ENCODE measurements around the gene TECTB. TPM values are rescaled to one million over a fixed set of nuclear protein-coding genes. Genes with fewer than 3 reads are reported as not detected.
"Not testable (repeated sequence)": the region's sequence is repeated elsewhere in the genome, so short reads cannot be mapped to it uniquely, and the experiment has no call there.

TECTB gene
- not detected for total RNA-seq

DNA sequence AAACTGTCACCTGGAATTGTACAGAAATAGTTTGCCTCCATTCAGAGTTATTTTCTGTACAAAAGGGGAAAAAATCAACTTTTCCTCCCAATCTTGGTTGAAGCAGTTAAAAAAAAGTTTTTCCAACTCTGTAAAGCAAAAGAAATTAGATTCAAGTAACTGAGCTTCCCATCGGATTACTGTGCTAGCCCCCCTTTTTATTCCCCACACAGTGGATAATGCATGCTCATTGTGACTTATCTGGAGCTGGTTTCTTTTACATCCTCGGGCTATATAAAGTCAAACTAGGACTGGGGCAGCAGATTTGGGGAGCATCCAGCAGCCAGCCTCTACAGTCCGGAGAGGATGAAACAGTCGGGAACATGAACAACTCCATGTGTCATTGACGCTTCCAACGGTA lies at the start of gene TECTB:
TECTB (plus strand) TSS at position 301 of the 400 bp plus-strand sequence. CDS start 335 bp downstream, outside the sequence.
- no peak for DNase-seq

DNA sequence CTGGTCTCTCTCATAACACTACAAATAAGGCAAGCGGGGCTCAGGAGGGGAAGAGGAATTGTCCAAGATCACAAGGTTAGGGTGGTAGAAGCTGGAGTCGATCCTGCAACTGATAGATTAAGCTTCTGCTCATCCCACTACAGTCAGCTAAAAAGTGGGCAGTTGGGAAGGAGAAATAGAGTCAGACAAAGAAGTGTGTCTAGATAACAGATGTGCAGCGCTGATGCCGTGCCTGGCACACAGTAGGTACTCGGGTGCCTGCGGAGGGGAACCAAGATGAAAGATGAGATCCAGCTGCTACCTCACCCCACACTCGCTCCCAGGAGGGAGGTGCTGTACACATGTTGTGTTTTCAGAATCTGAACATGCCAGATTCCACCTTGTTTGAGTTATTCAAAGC lies 48.1 kb upstream of the TECTB start:
- DNase-seq: no peak

DNA sequence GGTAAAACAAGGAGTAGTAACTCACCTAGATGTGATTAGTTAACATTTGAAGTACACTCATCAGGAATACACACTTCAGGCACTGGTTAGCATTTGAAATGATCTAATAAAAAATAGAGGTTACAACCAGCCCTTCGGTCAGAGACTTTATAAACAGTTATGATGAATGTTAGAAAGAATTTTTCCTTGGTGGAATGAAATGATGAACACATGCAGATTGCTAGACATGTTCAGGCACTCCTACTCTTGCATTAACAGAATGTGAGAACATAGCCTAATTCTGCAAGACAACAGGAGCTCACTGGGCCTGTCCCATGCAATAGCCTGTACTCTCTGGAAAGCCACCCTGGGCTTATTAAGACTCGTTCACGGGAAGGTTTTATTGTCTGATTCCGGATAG lies 47.3 kb upstream of the TECTB start:
- no peak for DNase-seq

DNA sequence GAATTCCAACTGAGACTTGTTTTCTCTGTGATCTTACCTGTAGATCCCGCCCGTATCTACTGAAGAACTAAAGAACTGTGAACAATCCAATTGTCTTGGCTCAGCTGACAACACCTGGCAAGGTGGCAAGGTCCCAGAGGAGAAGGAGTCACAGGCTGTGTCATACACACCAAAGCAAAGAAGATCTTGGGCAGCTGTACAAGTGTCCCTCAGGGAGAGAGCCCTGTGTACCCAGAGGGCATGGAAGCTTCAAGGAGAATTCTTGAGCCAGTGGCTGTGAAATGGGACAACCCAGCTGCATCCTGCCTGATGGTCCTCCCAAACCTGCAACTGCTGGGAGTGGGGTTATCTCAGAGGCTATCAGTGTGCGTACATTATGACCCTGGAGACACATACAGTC lies 46.7 kb upstream of the TECTB start:
- DNase-seq: no peak

DNA sequence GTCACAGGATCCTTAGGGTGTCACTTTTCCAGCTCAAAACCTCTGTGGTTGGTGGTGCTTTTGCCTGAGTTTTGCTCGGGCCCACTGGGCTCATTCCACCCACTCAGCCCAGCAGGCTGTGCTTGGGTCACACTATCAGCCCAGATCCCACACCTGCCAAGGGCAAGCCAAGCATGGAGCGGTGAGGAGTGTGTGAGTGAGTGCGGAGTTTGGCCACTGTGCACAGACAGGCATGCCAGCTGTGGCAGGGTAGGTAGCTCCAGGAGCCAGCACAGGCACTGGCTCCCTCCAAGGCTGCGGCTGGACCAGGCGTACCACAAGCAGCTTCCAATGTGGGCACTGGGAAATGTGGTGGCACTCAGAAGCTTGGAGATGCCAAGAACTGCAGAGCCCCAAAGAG lies 43.9 kb upstream of the TECTB start:
- no peak for DNase-seq

DNA sequence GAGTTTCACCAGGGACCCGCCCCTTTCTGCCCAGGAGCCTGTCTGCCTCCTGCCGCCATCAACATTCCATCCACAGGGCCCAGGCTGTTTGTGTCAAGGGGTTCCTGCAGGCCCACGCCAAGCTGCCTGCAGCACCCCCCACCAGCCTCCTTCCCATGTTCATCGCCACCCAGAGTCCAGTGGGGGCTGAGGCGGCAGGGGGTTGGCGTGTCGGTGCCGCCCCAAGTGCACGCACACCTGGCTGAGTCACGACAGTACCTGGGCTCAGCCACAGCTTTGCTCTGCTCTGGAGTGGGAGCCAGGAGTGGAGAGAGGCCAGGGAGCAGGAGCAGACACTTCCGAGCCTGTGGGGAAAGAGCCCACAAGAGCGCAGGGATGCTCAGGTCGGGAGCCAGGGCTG lies 42.8 kb upstream of the TECTB start:
- no peak for DNase-seq

DNA sequence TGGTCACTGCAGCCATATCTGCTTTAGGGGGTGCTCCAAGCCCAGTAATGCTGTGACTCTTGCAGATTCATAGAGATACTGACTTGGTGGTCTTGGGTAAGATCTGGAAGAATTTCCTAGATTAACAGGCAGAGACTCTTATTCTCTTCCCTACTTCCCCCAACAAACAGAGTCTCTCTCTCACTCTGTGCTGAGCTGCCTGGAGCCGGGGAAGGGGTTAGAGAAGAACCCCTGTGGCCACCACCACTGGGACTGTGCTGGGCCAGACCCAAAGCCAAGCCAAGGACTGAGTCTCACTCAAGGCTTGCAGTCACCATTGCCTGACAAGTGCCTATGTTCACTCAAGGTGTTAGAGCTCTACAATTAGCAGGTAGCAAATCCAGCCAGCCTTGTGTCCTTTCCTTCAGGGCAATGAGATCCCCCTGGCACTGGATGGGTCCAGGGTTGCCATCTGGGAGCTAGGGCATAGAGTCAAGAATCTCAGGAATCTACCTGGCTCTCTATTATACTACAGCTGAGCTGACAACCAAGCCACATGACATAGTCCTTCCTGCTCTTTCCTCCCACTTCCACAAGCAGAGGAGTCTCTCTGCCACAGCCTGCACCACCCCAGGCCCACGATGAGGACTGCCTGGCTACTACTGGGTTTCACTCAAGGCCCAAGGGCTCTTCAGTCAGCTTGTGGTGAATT lies 41.4 kb upstream of the TECTB start:
- DNase-seq: no peak

DNA sequence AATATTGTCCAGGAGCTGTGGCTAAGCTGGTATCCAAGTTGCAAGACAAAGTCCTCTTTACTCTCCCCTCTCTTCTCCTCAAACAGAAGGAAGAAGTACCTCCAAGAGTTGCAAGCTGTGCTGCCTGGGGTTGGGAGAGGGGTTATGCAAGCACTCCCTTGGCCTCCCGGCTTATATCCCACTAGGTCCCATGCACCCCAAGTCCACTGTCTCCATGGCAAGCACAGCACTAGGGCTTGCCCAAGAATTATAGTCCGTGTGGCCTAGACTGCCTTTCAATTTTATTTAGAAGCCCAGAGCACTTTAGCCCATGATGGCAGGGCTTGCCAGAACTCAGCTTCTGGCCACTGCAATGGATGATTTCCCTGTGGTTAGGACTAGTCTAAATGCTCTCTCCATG lies 40.4 kb upstream of the TECTB start:
- DNase-seq: no peak

DNA sequence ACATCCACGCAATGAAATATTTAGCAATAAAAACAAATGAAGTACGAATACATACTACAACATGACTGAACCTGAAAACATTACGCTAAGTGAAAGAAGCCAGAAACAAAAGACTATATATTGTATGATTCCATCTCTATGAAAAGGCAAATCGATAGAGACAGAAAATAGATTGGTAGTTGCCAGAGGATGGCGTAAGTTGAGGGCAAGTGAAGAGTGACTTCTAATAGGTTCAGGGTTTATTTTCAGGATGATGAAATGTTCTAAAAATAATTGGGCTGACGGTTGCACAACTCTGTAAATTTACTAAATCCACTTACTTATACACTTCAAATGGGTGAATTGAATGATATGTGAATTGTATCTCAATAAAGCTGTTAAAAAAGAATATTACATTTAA lies 39.5 kb upstream of the TECTB start:
- no peak for DNase-seq

DNA sequence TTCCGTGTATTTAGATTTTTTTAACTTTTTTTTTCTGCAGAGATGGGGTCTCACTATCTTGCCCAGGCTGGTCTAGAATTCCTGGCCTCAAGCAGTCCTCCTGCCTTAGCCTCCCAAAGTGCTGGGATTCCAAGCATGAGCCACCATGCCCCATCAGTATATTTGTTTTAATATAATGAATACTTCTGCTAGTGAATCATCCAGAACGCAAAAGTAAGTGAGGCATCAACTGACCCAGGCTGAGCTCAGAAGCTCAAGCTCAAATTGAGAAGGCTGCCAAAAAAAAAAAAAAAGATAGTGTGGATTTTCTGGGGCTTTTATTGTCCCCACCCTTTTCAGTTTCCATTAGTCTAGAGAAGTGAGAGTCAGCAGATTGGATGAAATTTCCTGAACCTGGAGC lies 39.0 kb upstream of the TECTB start:
- no peak for DNase-seq

DNA sequence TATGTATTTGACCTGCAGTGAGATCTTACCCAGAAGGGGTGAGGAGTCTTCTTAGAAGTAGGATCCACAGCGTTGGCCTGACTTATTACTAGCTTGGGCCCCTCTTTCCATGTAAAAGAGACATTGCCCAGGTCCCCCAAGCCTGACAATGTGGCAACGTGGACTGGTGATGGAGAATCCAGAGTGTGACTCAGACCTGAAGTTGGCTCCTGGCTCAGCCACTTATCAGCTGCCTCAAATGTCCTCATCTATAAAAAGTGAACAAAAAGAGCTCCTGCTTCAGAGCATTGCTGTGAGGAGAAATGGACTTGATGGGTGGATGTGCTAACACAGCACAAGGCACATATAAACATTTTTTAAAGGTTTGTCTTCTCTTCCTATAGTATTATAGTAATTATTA lies 35.4 kb upstream of the TECTB start:
- no peak for DNase-seq

DNA sequence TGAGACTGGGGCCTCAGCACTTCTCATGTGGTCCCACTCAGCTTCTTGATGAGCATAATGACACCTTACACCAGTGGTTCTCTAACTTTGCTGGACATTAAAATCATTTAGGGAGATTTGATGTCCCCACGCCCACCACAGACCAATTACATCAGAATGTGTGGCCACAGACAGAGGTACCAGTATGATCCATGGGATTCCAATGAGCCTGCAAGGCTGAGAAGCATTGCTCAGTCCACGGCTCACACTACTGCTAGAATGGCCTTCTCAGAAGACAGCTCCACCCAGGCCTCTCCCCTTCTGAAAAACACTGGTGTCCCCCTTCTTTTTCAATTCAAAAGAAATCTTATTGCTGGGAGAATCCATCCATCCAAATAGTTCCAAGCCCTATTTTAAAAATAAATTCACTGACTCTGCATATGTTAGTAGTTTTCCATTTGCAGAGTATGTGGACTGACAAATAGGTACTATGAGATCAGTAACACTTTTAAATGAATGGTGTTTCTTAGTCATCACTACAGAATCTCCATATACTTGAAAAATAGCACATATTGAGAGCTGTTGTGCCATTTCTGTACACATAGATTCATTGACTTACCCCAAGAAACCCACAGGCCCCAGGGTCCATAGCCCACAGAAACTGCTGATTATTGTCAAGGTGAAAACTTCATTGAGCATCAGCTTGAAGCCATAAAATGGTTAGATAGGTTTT lies 34.5 kb upstream of the TECTB start:
- DNase-seq: no peak

DNA sequence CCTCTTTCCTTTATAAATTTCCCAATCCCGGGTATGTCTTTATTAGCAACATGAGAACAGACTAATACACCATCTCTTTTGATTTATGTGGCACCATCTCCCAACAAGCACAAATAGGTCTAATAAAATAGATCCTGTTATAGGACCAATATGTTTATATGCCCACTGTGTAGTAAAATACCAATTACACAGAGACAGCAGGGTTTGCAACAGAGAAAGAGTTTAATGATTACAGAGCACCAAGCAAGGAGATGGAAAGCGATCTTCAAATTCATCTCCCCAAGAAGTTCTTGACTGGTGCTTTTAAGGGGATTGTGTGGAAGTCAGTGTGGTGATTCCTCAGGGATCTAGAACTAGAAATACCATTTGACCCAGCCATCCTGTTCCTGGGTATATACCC lies 33.5 kb upstream of the TECTB start:
- DNase-seq: no peak

DNA sequence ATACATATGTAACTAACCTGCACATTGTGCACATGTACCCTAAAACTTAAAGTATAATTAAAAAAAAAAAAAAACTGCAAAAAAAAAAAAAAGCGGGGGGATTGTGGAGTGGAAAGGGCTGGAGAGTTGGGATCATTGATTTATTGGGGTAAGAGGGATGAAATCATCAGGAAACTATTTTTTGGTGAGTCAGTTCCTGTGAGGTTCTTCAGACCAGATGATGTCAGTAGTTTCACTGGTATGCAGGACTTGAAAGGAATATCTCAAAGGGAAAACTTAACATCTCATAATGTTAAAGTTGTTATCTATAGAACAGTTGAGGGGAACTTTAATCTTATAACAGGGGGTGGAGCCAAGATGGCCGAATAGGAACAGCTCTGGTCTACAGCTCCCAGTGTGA lies 32.6 kb upstream of the TECTB start:
- no peak for DNase-seq

DNA sequence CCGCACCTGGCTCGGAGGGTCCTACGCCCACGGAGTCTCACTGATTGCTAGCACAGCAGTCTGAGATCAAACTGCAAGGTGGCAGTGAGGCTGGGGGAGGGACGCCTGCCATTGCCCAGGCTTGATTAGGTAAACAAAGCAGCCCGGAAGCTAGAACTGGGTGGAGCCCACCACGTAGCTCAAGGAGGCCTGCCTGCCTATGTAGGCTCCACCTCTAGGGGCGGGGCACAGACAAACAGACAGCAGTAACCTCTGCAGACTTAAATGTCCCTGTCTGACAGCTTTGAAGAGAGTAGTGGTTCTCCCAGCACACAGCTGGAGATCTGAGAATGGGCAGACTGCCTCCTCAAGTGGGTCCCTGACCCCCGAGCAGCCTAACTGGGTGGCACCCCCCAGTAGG lies 32.0 kb upstream of the TECTB start:
- not testable (repeated sequence) for DNase-seq

DNA sequence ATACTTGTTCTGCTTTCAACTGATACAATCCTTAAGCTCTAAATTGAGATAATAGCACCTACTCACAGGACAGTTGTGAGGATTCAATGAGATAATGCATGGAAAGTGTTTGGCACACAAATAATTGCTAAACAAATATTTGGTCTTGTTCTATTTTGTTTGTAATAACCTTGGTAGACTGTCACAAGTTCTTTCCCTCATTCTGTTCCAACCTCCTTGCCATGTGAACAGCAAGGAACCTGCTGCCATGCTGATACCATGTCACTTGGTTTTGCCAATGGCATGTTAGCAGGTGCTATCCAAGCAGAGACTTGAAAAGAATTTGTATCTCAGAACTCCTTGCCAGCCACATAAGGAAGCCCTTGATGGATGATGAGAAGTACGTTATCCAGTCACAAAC lies 24.8 kb upstream of the TECTB start:
- no peak for DNase-seq

DNA sequence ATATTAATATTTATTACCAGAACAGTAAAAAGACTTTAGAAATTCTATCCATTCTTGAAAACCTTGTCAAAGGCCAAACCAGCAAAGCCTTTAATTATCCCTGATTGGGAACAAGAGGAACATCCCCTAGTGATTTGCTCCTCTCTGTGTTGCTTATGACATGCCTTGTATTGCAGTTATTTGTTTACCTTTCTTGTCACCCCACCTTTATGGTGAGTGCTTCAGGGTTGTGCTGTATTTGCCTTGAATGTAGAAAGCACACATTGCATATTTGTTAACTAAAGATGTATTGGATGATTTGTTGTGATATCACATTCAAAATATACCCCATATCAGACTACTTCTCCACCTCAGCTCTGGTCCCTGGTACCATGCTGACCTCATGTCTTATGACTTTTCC lies 23.5 kb upstream of the TECTB start:
- no peak for DNase-seq

DNA sequence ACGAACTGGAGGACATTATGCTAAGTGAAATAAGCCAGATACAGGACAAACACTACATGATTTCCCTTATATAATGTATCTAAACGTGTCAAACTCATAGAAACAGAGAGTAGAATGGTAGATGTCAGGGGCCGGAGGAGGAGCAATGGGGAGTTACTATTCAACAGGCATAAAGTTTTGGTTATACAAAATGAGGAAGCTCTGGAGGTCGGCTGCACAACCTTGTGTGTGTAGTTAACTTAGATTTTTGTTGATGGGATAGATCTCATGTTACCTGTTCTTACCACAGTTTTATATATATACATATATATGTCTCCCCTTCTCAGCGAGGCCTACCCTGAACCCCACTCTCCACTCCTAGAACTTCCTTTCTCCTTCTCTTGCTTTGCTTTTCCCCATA lies 22.4 kb upstream of the TECTB start:
- no peak for DNase-seq

DNA sequence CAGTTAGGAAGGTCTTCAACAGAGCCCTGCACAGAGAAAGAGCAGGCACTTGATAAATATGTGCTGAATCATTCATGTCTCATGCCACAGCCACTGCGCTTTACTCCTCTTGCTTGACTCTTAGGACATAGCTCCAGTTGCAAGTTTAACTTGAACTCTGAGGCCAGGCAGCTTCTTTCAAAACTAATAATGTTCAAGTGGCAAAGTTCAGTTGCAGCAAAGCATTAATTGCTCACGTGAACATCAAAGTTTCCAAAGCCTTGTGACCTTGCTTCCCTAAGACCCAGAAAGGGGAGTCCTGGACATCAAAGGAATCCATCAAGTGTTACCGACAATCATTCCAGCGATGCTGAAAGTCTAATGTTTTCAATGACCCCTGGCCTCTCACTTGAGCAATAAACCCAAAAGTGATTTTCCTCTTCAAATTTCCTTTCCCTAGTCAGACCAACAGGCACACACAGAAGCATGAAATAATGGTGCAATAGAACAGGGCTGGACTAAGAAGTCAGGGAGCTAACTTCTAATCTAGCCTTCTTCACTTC lies 21.8 kb upstream of the TECTB start:
- DNase-seq: no peak

DNA sequence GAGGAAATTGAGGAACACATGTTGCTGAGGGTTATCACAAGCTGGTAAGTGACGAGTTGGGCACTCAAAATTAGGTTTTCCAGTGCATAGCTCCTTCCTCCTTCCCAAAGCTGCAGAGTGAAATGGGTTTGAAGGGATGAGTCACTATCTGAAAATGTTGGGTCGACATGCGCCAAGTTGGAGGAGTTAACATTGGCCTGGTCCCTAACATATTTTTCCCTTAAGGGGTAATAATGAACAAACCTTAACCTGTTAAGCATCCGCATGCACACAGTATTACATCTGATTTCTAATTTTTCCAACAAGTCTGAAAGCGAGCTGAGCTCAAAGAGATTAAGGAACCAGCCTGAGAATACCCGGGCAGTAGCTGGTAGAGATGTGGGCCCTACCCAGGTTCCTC lies 20.7 kb upstream of the TECTB start:
- DNase-seq: no peak

DNA sequence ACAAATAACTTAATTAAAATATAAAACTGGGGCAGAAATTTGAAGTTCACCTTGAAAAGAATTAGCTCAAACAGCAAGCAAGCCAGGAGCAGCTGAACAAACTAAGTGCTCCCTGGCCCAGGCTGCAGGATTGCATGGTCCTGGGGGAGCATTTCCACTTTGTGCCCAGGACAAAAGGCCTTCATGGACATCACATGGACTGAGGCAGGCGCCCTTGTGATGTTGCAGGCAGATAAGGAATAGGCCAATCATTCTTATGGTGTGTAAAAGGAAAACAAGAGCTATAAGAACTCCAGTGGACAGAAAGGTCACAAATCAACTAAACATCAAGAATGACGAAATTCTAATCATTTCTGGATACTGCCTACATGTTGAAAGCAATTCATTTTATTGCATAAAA lies 17.5 kb upstream of the TECTB start:
- DNase-seq: no peak

DNA sequence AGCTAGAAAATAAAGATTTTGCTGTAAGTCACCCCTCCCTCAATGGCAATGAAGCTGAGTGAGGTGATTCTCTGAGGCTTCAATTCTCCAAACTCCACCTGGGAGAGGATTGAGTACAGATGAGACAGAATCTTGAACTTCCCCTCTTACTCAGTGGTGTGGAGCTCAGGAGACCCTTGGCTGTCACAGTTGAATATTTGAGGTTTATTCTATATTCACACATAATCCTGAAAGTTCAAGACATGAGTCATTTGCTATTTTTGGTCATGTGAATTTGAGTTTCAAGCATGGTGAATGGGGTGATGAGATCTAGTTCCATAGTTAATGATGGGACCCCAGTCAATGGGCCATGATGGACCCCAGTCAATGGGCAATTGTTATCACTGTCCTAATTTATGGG lies 13.9 kb upstream of the TECTB start:
- no peak for DNase-seq

DNA sequence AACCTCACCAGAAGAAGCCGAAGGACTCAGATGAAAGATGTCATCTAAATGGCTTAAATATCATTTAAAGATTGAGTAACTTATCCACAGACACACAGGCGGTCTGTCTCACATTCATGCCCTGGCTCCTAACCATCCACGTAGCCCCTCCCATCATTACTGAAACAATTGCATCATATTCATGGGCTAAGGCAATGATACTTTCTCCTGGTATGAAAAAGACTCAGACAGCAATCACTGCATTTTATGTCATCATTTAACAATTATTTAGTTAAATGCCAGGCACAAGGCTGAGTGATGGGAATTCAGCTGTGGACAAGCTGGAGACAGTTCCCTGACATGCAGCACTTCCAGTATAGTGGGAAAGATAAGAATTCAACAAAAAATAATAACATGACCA lies 11.2 kb upstream of the TECTB start:
- DNase-seq: no peak

DNA sequence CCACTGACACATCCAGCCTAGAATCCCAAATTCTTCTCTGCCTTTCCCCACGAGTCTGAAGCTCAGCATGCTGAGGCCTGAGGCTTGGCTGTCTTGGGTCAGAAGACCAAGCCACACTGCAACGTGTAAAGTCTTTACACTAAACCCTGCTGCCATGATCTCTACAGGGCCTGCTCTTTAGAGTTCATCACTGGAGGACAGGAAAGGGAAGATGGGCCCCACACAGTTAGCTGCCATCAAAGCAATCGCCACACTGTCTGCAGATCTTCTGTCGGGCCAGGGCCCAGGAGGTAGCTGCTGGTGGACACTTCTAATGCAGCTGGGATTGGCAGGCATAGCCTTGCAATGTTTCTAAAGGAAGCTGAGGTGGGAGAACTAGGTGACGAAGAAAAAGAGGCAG lies 8.4 kb upstream of the TECTB start:
- no peak for DNase-seq

Measured in tongue (tissue), 2 donors.